H9 (cell line): ENCODE data around the gene GOLGA8S. TPM values are rescaled to one million over a fixed set of nuclear protein-coding genes. Genes with fewer than 3 reads are reported as not detected.
"Not testable (repeated sequence)": the region's sequence is repeated elsewhere in the genome, so short reads cannot be mapped to it uniquely, and the experiment has no call there.

Source experiments
- DNase-seq: peaks from one replicate; pipeline ENCODE4 v3.0.0-alpha.2; 2017
- H2AFZ ChIP-seq: one replicate; pipeline ENCODE4 v1.6.1; 2013; ENCODE audit warnings: mild to moderate bottlenecking, low read length, control low read depth, moderate library complexity
- H2AK5ac ChIP-seq: 2 replicates; pipeline ENCODE4 v1.6.1; 2013; ENCODE audit warnings: low read length, control low read depth, mixed read lengths; ENCODE audit not compliant: insufficient read length
- H2BK120ac ChIP-seq: one replicate; pipeline ENCODE4 v1.6.1; 2013; ENCODE audit warnings: low read depth, mild to moderate bottlenecking, low read length, control low read depth, inconsistent platforms; ENCODE audit not compliant: poor library complexity, severe bottlenecking
- H2BK12ac ChIP-seq: 2 replicates; pipeline ENCODE4 v1.6.1; 2013; ENCODE audit warnings: low read length, control low read depth, mixed read lengths, low read depth; ENCODE audit not compliant: insufficient read length
- H2BK15ac ChIP-seq: 2 replicates; pipeline ENCODE4 v1.6.1; 2013; ENCODE audit warnings: low read depth, low read length, control low read depth
- H2BK20ac ChIP-seq: one replicate; pipeline ENCODE4 v1.6.1; 2013; ENCODE audit warnings: low read depth, mild to moderate bottlenecking, low read length, control low read depth, inconsistent platforms; ENCODE audit not compliant: poor library complexity, severe bottlenecking
- H2BK5ac ChIP-seq: 2 replicates; pipeline ENCODE4 v1.6.1; 2013; ENCODE audit warnings: low read length, control low read depth, mixed read lengths; ENCODE audit not compliant: insufficient read length
- H3K14ac ChIP-seq: 2 replicates; pipeline ENCODE4 v1.6.1; 2013; ENCODE audit warnings: low read length, control low read depth; ENCODE audit not compliant: insufficient read depth
- H3K18ac ChIP-seq: 2 replicates; pipeline ENCODE4 v1.6.1; 2013; ENCODE audit warnings: low read depth, mild to moderate bottlenecking, mixed read lengths, low read length, control low read depth; ENCODE audit not compliant: insufficient read length
- H3K23ac ChIP-seq: 2 replicates; pipeline ENCODE4 v1.6.1; 2013; ENCODE audit warnings: low read length, control low read depth, mixed read lengths, low read depth; ENCODE audit not compliant: insufficient read length
- H3K23me2 ChIP-seq: 2 replicates; pipeline ENCODE4 v1.6.1; 2013; ENCODE audit warnings: low read depth, mild to moderate bottlenecking, mixed read lengths, low read length, control low read depth; ENCODE audit not compliant: insufficient read length, poor library complexity, severe bottlenecking
- H3K27ac ChIP-seq: 2 replicates; pipeline ENCODE4 v1.5.1; 2013; ENCODE audit warnings: low read length, control low read depth, mixed read lengths, low read depth; ENCODE audit not compliant: insufficient read length
- H3K27me3 ChIP-seq: 2 replicates; pipeline ENCODE4 v1.6.1; 2013; ENCODE audit warnings: low read length, control low read depth, inconsistent platforms; ENCODE audit not compliant: insufficient read depth
- H3K4ac ChIP-seq: 2 replicates; pipeline ENCODE4 v1.6.1; 2013; ENCODE audit warnings: low read depth, mild to moderate bottlenecking, control low read depth, inconsistent platforms, low read length, moderate library complexity
- H3K4me1 ChIP-seq: 2 replicates; pipeline ENCODE4 v1.6.1; 2013; ENCODE audit warnings: low read length, control low read depth, inconsistent platforms; ENCODE audit not compliant: insufficient read depth
- H3K4me2 ChIP-seq: 2 replicates; pipeline ENCODE4 v1.6.1; 2013; ENCODE audit warnings: low read length, control low read depth, mixed read lengths; ENCODE audit not compliant: insufficient read length, insufficient read depth
- H3K56ac ChIP-seq: 2 replicates; pipeline ENCODE4 v1.6.1; 2013; ENCODE audit warnings: low read depth, mild to moderate bottlenecking, mixed read lengths, low read length, control low read depth; ENCODE audit not compliant: insufficient read length
- H3K79me1 ChIP-seq: 2 replicates; pipeline ENCODE4 v1.6.1; 2013; ENCODE audit warnings: low read depth, mild to moderate bottlenecking, moderate library complexity, low read length, control low read depth, inconsistent platforms; ENCODE audit not compliant: insufficient read depth, poor library complexity, severe bottlenecking
- H3K79me2 ChIP-seq: 2 replicates; pipeline ENCODE4 v1.6.1; 2013; ENCODE audit warnings: low read length, control low read depth, inconsistent platforms; ENCODE audit not compliant: insufficient read depth
- H3K9ac ChIP-seq: 2 replicates; pipeline ENCODE4 v1.6.1; 2013; ENCODE audit warnings: low read length, control low read depth, mixed read lengths; ENCODE audit not compliant: insufficient read length; ENCODE audit errors: extremely low read depth
- H3K9me3 ChIP-seq: one replicate; pipeline ENCODE4 v1.6.1; 2013; ENCODE audit warnings: low read depth, low read length, inconsistent platforms; ENCODE audit not compliant: control insufficient read depth
- H3T11ph ChIP-seq: one replicate; pipeline ENCODE4 v1.6.1; 2013; ENCODE audit warnings: mild to moderate bottlenecking, low read length, control low read depth, inconsistent platforms
- H4K20me1 ChIP-seq: one replicate; pipeline ENCODE4 v1.6.1; 2013; ENCODE audit not compliant: control insufficient read depth, insufficient read length, insufficient read depth
- H4K5ac ChIP-seq: 2 replicates; pipeline ENCODE4 v1.6.1; 2013; ENCODE audit warnings: low read depth, mild to moderate bottlenecking, mixed read lengths, low read length, control low read depth; ENCODE audit not compliant: insufficient read length
- H4K8ac ChIP-seq: replicated peaks from 2 replicates; pipeline ENCODE4 v1.6.1; 2013; ENCODE audit warnings: low read length, control low read depth, mixed read lengths, low read depth; ENCODE audit not compliant: insufficient read length
- H4K91ac ChIP-seq: 2 replicates; pipeline ENCODE4 v1.6.1; 2013; ENCODE audit warnings: low read depth, mild to moderate bottlenecking, moderate library complexity, mixed read lengths, low read length, control low read depth; ENCODE audit not compliant: insufficient read length
- H3K27ac Mint-ChIP-seq, 3 experiments: 2 replicates in 2 of 3; 3 replicates in 1 of 3; pipeline ENCODE4 v1.8.0; 2020 to 2021; ENCODE audit warnings: mixed read lengths in 3 of 3, mild to moderate bottlenecking in 1 of 3, moderate library complexity in 1 of 3
- H3K27me3 Mint-ChIP-seq: 2 replicates; pipeline ENCODE4 v1.8.0; 2021; ENCODE audit warnings: low read depth, mild to moderate bottlenecking, moderate library complexity, mixed read lengths
- H3K36me3 Mint-ChIP-seq, 3 experiments: 2 replicates in 2 of 3; 3 replicates in 1 of 3; pipeline ENCODE4 v1.8.0; 2020 to 2021; ENCODE audit warnings: low read depth in 3 of 3, mixed read lengths in 3 of 3; ENCODE audit not compliant: insufficient read depth in 1 of 3
- H3K4me1 Mint-ChIP-seq, 2 experiments: 2 replicates each; pipeline ENCODE4 v1.8.0; 2020; ENCODE audit warnings: mixed read lengths in 2 of 2
- H3K4me3 Mint-ChIP-seq, 2 experiments: 2 replicates in 1 of 2; 3 replicates in 1 of 2; pipeline ENCODE4 v1.8.0; 2020 to 2021; ENCODE audit warnings: mild to moderate bottlenecking in 2 of 2, mixed read lengths in 2 of 2, moderate library complexity in 1 of 2
- H3K9me3 Mint-ChIP-seq, 2 experiments: 2 replicates in 1 of 2; 3 replicates in 1 of 2; pipeline ENCODE4 v1.8.0; 2020; ENCODE audit warnings: mild to moderate bottlenecking in 2 of 2, mixed read lengths in 2 of 2, moderate library complexity in 1 of 2
- WGBS: extraction: QIAGEN DNeasy Blood & Tissue Kit; methylation state at CpG from one replicate; pipeline ENCODE4 v1.1.7; 2013; ENCODE audit warnings: missing lambda C conversion rate, low lambda C conversion rate, mixed read lengths; ENCODE audit not compliant: insufficient read length; ENCODE audit errors: extremely low coverage; 5-methylcytosine and 5-hydroxymethylcytosine counted together
- total RNA-seq: library from RNA; stranded (reverse); gene quantifications from 2 replicates; pipeline ENCODE4 v1.2.1, GENCODE V29; 2021

The GOLGA8S gene
- total RNA-seq, 1 experiment from 2014 or later, result 0.07 TPM

- DNase-seq, H2BK5ac ChIP-seq, H3K56ac ChIP-seq, H2AFZ ChIP-seq, H2BK15ac ChIP-seq, H3K23me2 ChIP-seq, H3K14ac ChIP-seq, H3K4me2 ChIP-seq, H3K79me1 ChIP-seq, H4K5ac ChIP-seq, H3K27me3 ChIP-seq, H2BK120ac ChIP-seq, H4K91ac ChIP-seq, H3K4ac ChIP-seq, H4K20me1 ChIP-seq, H3K79me2 ChIP-seq, H2BK12ac ChIP-seq, H3T11ph ChIP-seq, H4K8ac ChIP-seq, H3K36me3 Mint-ChIP-seq, H3K4me1 ChIP-seq, H3K18ac ChIP-seq, H2BK20ac ChIP-seq, H2AK5ac ChIP-seq, H3K27ac ChIP-seq, H3K27me3 Mint-ChIP-seq, H3K23ac ChIP-seq, H3K9ac ChIP-seq, H3K4me1 Mint-ChIP-seq, H3K4me3 Mint-ChIP-seq, H3K9me3 ChIP-seq: not testable (repeated sequence)
- peaks cover 38 to 47% of the 10 kb centered on the region in 2 experiments for H3K9me3 Mint-ChIP-seq
- peak overlapping the region in 1 of 3 experiments; percentile 80; a peak in 3 of 7 replicates for H3K27ac Mint-ChIP-seq
- WGBS, result no CpG with 5 or more reads among the region's 3 CpGs
Observed at GRCh38 chr15:23371868-23372267, 17.3 kb downstream of the GOLGA8S start.
